ENCODE data around the gene DERA.
"Not testable (repeated sequence)": the region's sequence is repeated elsewhere in the genome, so short reads cannot be mapped to it uniquely, and the experiment has no call there.

Gene DERA

GRCh38 chr12:15910864-15911721, at the start of gene DERA:
Gene DERA, plus strand, starts transcription at chr12:15911332. Its CDS starts 52 bp downstream, at chr12:15911384.
- peak; percentile 93 for DNase-seq (ENCODE audit: low read depth, low spot score)

GRCh38 chr12:15861404-15861803, 49.7 kb upstream of the DERA start:
- no peak for DNase-seq (ENCODE audit: low read depth, low spot score)

- no peak for DNase-seq (ENCODE audit: low read depth, low spot score)
Observed at GRCh38 chr12:15862840-15863239, 48.3 kb upstream of the DERA start.

GRCh38 chr12:15863372-15863771, 47.8 kb upstream of the DERA start:
- DNase-seq (ENCODE audit: low read depth, low spot score): peak; percentile 21

DNA sequence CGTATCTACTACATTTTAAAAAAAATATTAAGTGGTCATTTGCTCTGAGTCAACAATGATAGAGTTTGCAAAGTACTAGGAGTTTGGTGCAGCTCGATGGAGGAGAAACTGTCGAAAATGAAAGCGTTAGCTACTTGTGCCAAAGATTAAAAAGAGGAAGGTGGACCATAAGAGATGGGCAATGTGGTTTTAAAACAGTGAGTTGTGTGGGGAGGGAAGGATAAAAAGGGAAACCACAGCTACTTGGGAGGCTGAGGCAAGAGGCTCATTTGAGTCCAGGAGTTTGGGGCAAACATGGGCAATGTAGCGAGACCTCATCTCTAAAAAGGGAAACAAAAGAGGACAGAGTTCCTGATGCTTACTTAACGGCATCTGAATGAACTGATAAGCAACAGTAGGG, 47.1 kb upstream of the DERA start:
- no peak for DNase-seq (ENCODE audit: low read depth, low spot score)

DNA sequence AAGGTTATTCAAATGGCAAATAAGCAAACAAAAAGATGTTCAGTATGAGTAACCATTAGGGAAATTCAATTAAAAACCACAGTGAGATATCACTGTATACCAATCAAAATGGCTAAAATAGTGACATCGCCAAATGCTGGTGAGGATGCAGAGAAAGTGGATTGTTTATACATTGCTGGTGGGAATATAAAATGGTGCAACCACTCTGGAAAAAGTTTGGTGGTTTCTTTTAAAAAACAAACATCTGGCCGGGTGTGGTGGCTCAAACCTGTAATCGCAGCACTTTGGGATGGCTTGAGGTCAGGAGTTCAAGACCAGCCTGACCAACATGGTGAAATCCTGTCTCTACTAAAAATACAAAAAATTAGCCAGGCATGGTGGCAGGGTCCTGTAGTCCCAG, 42.9 kb upstream of the DERA start:
- no peak for DNase-seq (ENCODE audit: low read depth, low spot score)

DNA sequence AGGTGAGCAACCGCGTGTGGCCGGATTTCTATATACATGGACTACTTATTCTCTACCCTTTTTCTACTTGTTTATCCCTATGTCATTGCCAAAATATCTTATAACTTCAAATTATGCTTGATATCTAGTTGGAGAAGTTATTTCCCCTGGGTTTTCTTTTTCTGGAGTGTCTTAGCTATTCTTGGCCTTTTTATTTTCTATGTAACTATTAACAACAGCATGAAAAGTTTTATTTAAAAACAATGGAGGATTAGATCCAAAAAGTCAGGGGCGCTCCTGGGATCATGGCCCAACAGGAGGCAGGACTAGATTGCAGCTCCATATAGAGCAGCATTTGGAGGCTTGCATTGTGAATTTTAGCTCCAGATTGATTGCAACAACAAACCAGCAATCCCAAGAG, 37.6 kb upstream of the DERA start:
- DNase-seq (ENCODE audit: low read depth, low spot score): no peak

DNA sequence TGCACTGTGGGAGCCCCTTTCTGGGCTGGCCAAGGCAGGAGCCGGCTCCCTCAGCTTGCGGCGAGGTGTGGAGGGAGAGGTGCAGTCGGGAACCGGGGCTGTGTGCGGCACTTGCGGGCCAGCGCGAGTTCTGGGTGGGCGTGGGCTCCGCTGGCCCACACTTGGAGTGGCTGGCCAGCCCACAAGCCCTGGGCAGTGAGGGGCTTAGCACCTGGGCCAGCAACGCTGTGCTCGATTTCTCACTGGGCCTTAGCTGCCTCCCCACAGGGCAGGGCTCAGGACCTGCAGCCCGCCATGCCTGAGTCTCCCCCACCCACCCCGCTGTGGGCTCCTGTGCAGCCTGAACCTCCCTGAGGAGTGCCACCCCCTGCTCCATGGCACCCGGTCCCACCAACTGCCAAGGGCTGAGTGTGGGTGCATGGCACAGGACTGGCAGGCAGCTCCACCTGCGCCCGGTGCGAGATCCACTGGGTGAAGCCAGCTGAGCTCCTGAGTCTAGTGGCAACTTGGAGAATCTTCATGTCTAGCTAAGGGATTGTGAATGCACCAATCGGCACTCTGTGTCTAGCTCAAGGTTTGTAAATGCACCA, 36.5 kb upstream of the DERA start:
- DNase-seq (ENCODE audit: low read depth, low spot score): not testable (repeated sequence)

DNA sequence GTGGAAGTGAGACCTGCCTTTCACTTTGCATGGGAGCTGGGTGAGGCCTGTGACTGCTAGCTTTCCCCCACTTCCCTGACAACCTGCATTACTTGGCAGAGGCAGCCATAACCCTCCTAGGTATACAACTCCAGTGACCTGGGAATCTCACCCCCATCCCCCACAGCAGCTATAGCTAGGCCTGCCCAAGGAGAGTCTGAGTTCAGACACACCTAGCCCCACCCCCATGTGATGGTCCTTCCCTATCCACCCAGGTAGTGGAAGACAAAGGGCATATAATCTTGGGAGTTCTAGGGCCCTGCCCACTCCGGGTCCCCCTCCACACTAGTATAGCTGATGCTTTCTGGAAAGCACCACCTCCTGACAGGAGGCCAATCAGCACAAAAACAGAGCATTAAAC, 35.3 kb upstream of the DERA start:
- DNase-seq (ENCODE audit: low read depth, low spot score): no peak

DNA sequence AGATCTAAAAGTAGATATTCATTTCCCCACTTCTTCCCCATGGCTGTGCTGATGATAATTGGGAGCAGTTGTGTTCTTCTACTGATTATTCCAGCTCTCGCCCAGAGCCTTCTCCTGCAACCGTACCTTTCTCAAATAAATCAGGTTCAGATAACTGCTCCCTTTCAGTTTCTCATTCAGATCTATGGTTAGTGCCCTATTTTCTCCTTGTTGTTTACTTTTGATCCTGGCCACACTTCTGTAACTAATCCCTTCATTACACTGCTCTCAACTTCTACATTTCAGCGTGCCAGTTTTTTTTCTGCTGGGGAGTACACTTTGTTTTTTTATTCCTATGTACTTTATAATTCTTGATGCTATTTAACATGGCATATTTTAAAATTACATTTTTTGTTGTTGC, 31.7 kb upstream of the DERA start:
- DNase-seq (ENCODE audit: low read depth, low spot score): no peak

DNA sequence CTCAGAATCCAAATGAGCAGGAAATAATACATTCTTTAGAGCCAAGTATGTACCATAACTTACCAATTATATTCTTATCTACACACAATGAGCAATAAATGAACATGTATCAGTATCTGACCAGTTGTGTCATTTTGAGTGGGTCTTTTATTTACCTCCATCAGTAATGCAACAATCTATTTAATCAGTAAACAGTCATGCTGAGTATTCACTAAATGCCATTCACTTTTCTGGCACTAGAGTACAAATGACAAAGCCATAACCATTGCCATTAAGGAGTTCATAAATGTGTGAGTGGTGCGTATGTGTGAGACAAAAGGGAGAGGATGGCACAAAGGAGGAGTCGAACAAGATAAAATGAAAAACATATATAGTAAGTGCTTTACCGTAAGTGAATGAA, 30.4 kb upstream of the DERA start:
- DNase-seq (ENCODE audit: low read depth, low spot score): no peak

GRCh38 chr12:15882118-15882971, 28.8 kb upstream of the DERA start, which contains the start of gene STRAP:
Gene STRAP, plus strand, starts transcription at chr12:15882387. Its CDS starts 321 bp downstream, at chr12:15882708.
- DNase-seq (ENCODE audit: low read depth, low spot score): peak; percentile 99

DNA sequence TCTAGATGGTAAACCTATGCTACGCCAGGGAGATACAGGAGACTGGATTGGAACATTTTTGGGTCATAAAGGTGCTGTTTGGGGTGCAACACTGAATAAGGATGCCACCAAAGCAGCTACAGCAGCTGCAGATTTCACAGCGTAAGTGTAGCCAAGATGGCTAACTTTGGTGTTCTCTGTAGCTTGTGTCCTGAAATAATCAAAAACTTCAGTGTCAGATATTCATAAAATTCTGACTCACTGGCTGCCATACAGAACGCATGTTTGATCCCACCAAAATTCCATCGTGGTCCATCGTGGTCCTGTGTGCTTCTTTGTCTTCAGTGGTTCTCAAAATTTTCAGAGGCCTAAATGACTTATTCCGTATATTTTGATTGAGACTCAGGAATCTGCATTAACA, 27.6 kb upstream of the DERA start:
- peak; percentile 26 for DNase-seq (ENCODE audit: low read depth, low spot score)

DNA sequence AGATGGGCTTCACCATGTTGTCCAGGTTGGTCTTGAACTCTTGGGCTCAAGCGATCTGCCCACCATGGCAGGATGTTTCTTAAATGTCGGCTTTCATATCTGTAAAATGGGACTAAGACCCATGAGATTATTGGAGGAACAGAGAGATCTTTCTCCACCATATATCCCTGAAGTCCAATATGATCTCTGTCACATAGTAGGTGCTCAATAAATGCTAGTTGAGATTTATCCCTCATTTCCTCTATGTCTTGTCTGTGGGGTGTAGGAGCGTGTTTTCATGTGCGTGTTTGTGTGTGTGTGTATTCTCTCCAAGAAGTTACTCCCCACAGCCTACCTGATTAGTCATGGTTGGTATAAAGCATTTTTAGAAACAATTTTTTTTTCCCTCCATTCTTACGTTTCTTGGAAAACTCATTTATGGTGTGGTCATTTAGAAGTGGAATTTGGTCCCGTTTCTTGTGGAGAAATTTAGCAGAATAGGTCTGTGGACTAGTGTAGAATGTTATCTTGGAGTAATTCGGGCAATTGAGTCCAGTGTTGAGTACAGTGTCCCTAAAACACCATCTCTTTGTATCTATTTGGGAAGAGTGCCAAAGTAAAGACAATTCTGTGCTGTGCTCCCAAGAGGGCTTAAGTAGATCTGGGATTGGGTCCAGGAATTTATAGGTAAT, 24.6 kb upstream of the DERA start:
- peak; percentile 36 for DNase-seq (ENCODE audit: low read depth, low spot score)

GRCh38 chr12:15887043-15887817, 23.9 kb upstream of the DERA start:
- no peak for DNase-seq (ENCODE audit: low read depth, low spot score)

GRCh38 chr12:15892645-15893259, 18.4 kb upstream of the DERA start:
- DNase-seq (ENCODE audit: low read depth, low spot score): no peak

- no peak for DNase-seq (ENCODE audit: low read depth, low spot score)
Observed at GRCh38 chr12:15893260-15893659, 17.9 kb upstream of the DERA start.

- no peak for DNase-seq (ENCODE audit: low read depth, low spot score)
Observed at GRCh38 chr12:15896867-15897266, 14.3 kb upstream of the DERA start.

DNA sequence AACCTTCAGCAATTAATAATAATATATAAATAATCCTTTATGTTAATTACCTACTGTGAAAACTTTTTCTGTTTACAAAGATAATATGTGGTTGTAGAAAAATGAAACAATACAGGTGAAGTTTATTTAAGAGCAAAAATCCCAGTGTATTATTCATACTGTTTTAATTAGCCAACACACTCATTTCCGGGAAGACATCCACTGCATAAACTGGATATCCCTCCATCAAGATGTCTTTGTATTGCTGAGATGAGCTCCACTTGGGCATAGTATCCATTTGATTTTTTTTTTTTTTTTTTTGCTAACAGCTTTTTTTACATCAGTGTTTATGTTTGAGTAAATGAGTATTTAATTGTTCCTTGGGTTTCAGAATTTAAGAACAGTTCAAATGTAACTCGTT, 13.7 kb upstream of the DERA start:
- DNase-seq (ENCODE audit: low read depth, low spot score): no peak

- DNase-seq (ENCODE audit: low read depth, low spot score): peak; percentile 33
Observed at GRCh38 chr12:15899282-15899870, 11.8 kb upstream of the DERA start.

Data from astrocyte of the hippocampus (primary cell).